Activated CD4-positive, alpha-beta memory T cell treated with anti-CD3 and anti-CD28 coated beads, Interleukin-2, amount 10 ng/mL, durations not matched to agents 7 days and 5 days (primary cell): Measurements from ENCODE around the gene AGPAT4. TPM values are rescaled to one million over a fixed set of nuclear protein-coding genes. Genes with fewer than 3 reads are reported as not detected.

Source experiments
- CTCF ChIA-PET: fragments of 350-600 bp; sonication (Branson Sonifier 250); formaldehyde crosslinking; loops from one replicate; lab custom pipeline; 2021; ENCODE audit warnings: antibody characterized with exemption, inconsistent platforms; lab: Charles Lee
- POLR2A ChIA-PET: fragments of 350-600 bp; sonication (Branson Sonifier 250); formaldehyde crosslinking; loops from one replicate; lab custom pipeline; 2021; ENCODE audit warnings: antibody characterized with exemption; lab: Charles Lee
- DNase-seq: peaks from one replicate; pipeline ENCODE4 v3.0.0-alpha.2; 2020
- H3K27ac Mint-ChIP-seq: one replicate; pipeline ENCODE4 v1.8.0; 2021; ENCODE audit warnings: mild to moderate bottlenecking, mixed read lengths
- H3K27me3 Mint-ChIP-seq: one replicate; pipeline ENCODE4 v1.8.0; 2021; ENCODE audit warnings: mixed read lengths
- H3K36me3 Mint-ChIP-seq: one replicate; pipeline ENCODE4 v1.8.0; 2021; ENCODE audit warnings: low read depth, mixed read lengths
- H3K4me1 Mint-ChIP-seq: one replicate; pipeline ENCODE4 v1.8.0; 2021; ENCODE audit warnings: mixed read lengths
- H3K4me3 Mint-ChIP-seq: one replicate; pipeline ENCODE4 v1.8.0; 2021; ENCODE audit warnings: mild to moderate bottlenecking, mixed read lengths
- H3K9me3 Mint-ChIP-seq: one replicate; pipeline ENCODE4 v1.8.0; 2021; ENCODE audit warnings: mixed read lengths
- total RNA-seq, 2 experiments: library from RNA; stranded (reverse); gene quantifications; one replicate each; pipeline ENCODE4 v1.2.3, GENCODE V29; 2021

AGPAT4 gene
- total RNA-seq, 2 experiments from 2014 or later, result 13.9 to 14.3 TPM

GRCh38 chr6:161261325-161261724, 12.5 kb downstream of the AGPAT4 start:
- Mint-ChIP-seq H3K27ac (no peak overlapping the region), H3K27me3 (no peaks in the 10 kb centered on the region), H3K9me3 (no peaks in the 10 kb centered on the region), H3K4me1 (peaks cover 3% of the 10 kb centered on the region), H3K36me3 (peaks cover 21% of the 10 kb centered on the region), H3K4me3 (no peak overlapping the region)
- ChIA-PET POLR2A (interaction anchor here (1.4 kb wide), 1 partner anchor 13 kb away, joined by 6 read pairs; the partner anchor contains the start of gene AGPAT4), CTCF (no interaction called here)
- no peak for DNase-seq

GRCh38 chr6:161259302-161259701, 14.6 kb downstream of the AGPAT4 start:
- Mint-ChIP-seq H3K36me3 (peaks cover 18% of the 10 kb centered on the region), H3K4me3 (no peak overlapping the region), H3K9me3 (no peaks in the 10 kb centered on the region), H3K27me3 (no peaks in the 10 kb centered on the region), H3K27ac (no peak overlapping the region), H3K4me1 (peaks cover 2% of the 10 kb centered on the region)
- no peak for DNase-seq
- ChIA-PET POLR2A (no interaction called here), CTCF (interaction anchor here (0.8 kb wide), 1 partner anchor 112 kb away, joined by 3 read pairs; no protein-coding TSS in a partner anchor)

- H3K4me3 Mint-ChIP-seq, result no peak overlapping the region
- H3K36me3 Mint-ChIP-seq, result peaks cover 18% of the 10 kb centered on the region
- POLR2A ChIA-PET, result interaction anchor here (1.2 kb wide), 1 partner anchor 16 kb away, joined by 4 read pairs; the partner anchor contains the start of gene AGPAT4
Measured at GRCh38 chr6:161257793-161258457, 15.9 kb downstream of the AGPAT4 start.

GRCh38 chr6:161256407-161256806, 17.5 kb downstream of the AGPAT4 start:
- Mint-ChIP-seq H3K36me3 (peaks cover 16% of the 10 kb centered on the region), H3K9me3 (no peaks in the 10 kb centered on the region), H3K4me3 (no peak overlapping the region), H3K4me1 (peaks cover 2% of the 10 kb centered on the region), H3K27ac (no peak overlapping the region), H3K27me3 (no peaks in the 10 kb centered on the region)
- no peak for DNase-seq
- ChIA-PET POLR2A (no interaction called here), CTCF (no interaction called here)

More at GRCh38 chr6:161257793-161258457, 15.9 kb downstream of the AGPAT4 start:
- Mint-ChIP-seq H3K9me3 (no peaks in the 10 kb centered on the region), H3K4me1 (peaks cover 2% of the 10 kb centered on the region), H3K27ac (no peak overlapping the region), H3K27me3 (no peaks in the 10 kb centered on the region)
- no peak for DNase-seq
- CTCF ChIA-PET, result no interaction called here

GRCh38 chr6:161255518-161255917, 18.3 kb downstream of the AGPAT4 start:
- Mint-ChIP-seq H3K36me3 (peaks cover 8% of the 10 kb centered on the region), H3K27ac (no peak overlapping the region), H3K4me3 (no peak overlapping the region), H3K27me3 (no peaks in the 10 kb centered on the region), H3K9me3 (no peaks in the 10 kb centered on the region), H3K4me1 (peaks cover 2% of the 10 kb centered on the region)
- DNase-seq, result no peak
- POLR2A ChIA-PET, result no interaction called here
- CTCF ChIA-PET, result no interaction called here

- CTCF ChIA-PET, result no interaction called here
- POLR2A ChIA-PET, result no interaction called here
- peaks cover 6% of the 10 kb centered on the region for H3K36me3 Mint-ChIP-seq
Measured at GRCh38 chr6:161254464-161255253, 19.2 kb downstream of the AGPAT4 start.

GRCh38 chr6:161254126-161254463, 19.8 kb downstream of the AGPAT4 start:
- DNase-seq, result no peak
- Mint-ChIP-seq H3K4me3 (no peak overlapping the region), H3K27ac (no peak overlapping the region), H3K4me1 (peaks cover 2% of the 10 kb centered on the region), H3K27me3 (no peaks in the 10 kb centered on the region), H3K9me3 (no peaks in the 10 kb centered on the region), H3K36me3 (peaks cover 6% of the 10 kb centered on the region)
- ChIA-PET CTCF (no interaction called here), POLR2A (no interaction called here)

More at GRCh38 chr6:161254464-161255253, 19.2 kb downstream of the AGPAT4 start:
- H3K27me3 Mint-ChIP-seq, result no peaks in the 10 kb centered on the region
- no peak overlapping the region for H3K4me3 Mint-ChIP-seq
- DNase-seq, result no peak
- no peak overlapping the region for H3K27ac Mint-ChIP-seq
- no peaks in the 10 kb centered on the region for H3K9me3 Mint-ChIP-seq
- peaks cover 2% of the 10 kb centered on the region for H3K4me1 Mint-ChIP-seq

- H3K4me1 Mint-ChIP-seq, result peaks cover 2% of the 10 kb centered on the region
- ChIA-PET POLR2A (interaction anchor here (2.8 kb wide), 1 partner anchor 22 kb away, joined by 11 read pairs; the partner anchor contains the start of gene AGPAT4), CTCF (interaction anchor here (0.7 to 2.7 kb wide), 2 partner anchors 11 to 119 kb away, joined by 3 to 7 read pairs; no protein-coding TSS in a partner anchor)
- H3K4me3 Mint-ChIP-seq, result no peak overlapping the region
- H3K27ac Mint-ChIP-seq, result no peak overlapping the region
- peaks cover 6% of the 10 kb centered on the region for H3K36me3 Mint-ChIP-seq
- no peaks in the 10 kb centered on the region for H3K27me3 Mint-ChIP-seq
- H3K9me3 Mint-ChIP-seq, result no peaks in the 10 kb centered on the region
- DNase-seq, result no peak
Measured at GRCh38 chr6:161251345-161251744, 22.5 kb downstream of the AGPAT4 start.

GRCh38 chr6:161249327-161249726, 24.5 kb downstream of the AGPAT4 start:
- Mint-ChIP-seq H3K27me3 (no peaks in the 10 kb centered on the region), H3K4me3 (no peak overlapping the region), H3K4me1 (no peaks in the 10 kb centered on the region), H3K9me3 (no peaks in the 10 kb centered on the region), H3K36me3 (peaks cover 6% of the 10 kb centered on the region), H3K27ac (no peak overlapping the region)
- DNase-seq, result no peak
- POLR2A ChIA-PET, result interaction anchor here (0.9 kb wide), 1 partner anchor 19 kb away, joined by 3 read pairs; no protein-coding TSS in a partner anchor
- CTCF ChIA-PET, result no interaction called here

GRCh38 chr6:161246725-161247124, 27.1 kb downstream of the AGPAT4 start:
- ChIA-PET POLR2A (no interaction called here), CTCF (no interaction called here)
- DNase-seq, result no peak
- Mint-ChIP-seq H3K4me3 (no peak overlapping the region), H3K27ac (no peak overlapping the region), H3K36me3 (peaks cover 4% of the 10 kb centered on the region), H3K27me3 (no peaks in the 10 kb centered on the region), H3K9me3 (no peaks in the 10 kb centered on the region), H3K4me1 (no peaks in the 10 kb centered on the region)

- Mint-ChIP-seq H3K4me1 (no peaks in the 10 kb centered on the region), H3K9me3 (no peaks in the 10 kb centered on the region), H3K27me3 (no peaks in the 10 kb centered on the region), H3K36me3 (no peaks in the 10 kb centered on the region), H3K4me3 (no peak overlapping the region), H3K27ac (no peak overlapping the region)
- ChIA-PET CTCF (no interaction called here), POLR2A (no interaction called here)
- no peak for DNase-seq
Measured at GRCh38 chr6:161245363-161245762, 28.5 kb downstream of the AGPAT4 start.

GRCh38 chr6:161244725-161245124, 29.1 kb downstream of the AGPAT4 start:
- POLR2A ChIA-PET, result no interaction called here
- Mint-ChIP-seq H3K27ac (no peak overlapping the region), H3K4me3 (no peak overlapping the region), H3K9me3 (no peaks in the 10 kb centered on the region), H3K4me1 (no peaks in the 10 kb centered on the region), H3K27me3 (no peaks in the 10 kb centered on the region), H3K36me3 (peaks cover 3% of the 10 kb centered on the region)
- CTCF ChIA-PET, result no interaction called here
- no peak for DNase-seq
